Stimulated activated CD4-positive, alpha-beta T cell treated with anti-CD3 and anti-CD28 coated beads, Interleukin-4, amount 100 ng/mL, for 4 hours (primary cell): Measurements from ENCODE around the gene SYNJ1.
"Not testable (repeated sequence)": the region's sequence is repeated elsewhere in the genome, so short reads cannot be mapped to it uniquely, and the experiment has no call there.

Experiments
- DNase-seq, 2 experiments: peaks; one replicate each; pipeline ENCODE4 v3.0.0-alpha.2; 2020

SYNJ1 gene

GRCh38 chr21:32727687-32728455 is at the start of gene SYNJ1:
Gene SYNJ1, minus strand, starts transcription at chr21:32728013. Its CDS starts 1,118 bp downstream, at chr21:32726895.
- peak; percentile 92 for DNase-seq

- no peak for DNase-seq
Observed at GRCh38 chr21:32777269-32777668, 49.5 kb upstream of the SYNJ1 start.

- DNase-seq, result no peak
Observed at GRCh38 chr21:32776743-32777142, 48.9 kb upstream of the SYNJ1 start.

GRCh38 chr21:32773048-32773344 is 45.2 kb upstream of the SYNJ1 start:
- DNase-seq, result not testable (repeated sequence)

- peak; percentile 56 to 76 for DNase-seq
Observed at GRCh38 chr21:32772281-32773047, 44.7 kb upstream of the SYNJ1 start.

DNA sequence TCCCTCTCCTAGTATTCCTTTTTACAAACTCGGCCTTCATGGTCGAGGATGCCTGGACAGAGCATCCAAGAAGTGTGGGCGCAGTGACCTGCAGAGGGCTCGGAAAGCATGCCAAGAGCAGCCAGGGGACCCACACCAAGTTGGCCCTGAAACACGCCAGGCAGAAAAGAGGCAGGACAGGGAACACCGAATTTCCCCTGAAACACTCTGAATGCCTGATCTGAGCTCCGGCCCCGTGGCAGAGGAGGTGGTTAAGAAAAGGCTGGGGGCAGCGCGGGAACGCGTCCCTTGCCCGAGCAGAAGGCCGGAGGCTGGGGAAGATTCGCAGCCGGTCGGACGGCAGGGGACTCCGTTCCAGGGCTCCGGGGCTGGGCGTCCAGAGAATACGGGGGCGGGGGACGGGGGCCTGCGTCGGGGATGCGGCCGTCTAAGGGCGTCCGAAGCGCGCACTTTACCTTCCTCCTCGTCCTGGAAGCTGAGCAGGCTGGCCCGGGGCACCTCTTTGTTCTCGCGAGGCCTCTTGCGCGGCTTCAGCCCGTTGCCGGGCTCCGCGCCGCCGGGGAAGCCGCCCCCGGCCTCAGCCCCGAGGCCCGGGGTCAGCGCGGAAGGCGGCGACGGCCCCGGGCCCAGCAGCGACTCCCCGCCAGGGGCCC is 43.2 kb upstream of the SYNJ1 start:
- DNase-seq, result peak in 1 of 2 experiments; percentile 35

- no peak for DNase-seq
Observed at GRCh38 chr21:32768530-32768929, 40.7 kb upstream of the SYNJ1 start.

DNA sequence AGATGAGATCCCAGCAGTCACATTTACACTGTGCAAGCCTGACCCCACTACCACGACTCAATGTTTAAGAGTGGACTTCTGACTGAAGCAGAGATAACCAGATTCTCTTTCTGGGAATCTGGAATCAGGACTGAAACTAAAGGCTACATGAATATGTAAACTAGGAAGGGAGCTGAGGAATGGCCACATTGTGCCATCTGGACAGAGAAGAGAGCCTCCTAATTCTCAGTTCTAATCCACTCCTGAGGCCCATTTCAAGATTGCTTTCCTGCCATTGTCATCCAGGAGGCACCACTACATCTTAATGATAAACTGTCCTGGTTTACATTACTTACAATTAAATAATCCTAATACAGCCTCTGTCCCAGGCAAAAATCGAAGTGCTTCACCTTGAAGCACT is 37.2 kb upstream of the SYNJ1 start:
- no peak for DNase-seq

DNA sequence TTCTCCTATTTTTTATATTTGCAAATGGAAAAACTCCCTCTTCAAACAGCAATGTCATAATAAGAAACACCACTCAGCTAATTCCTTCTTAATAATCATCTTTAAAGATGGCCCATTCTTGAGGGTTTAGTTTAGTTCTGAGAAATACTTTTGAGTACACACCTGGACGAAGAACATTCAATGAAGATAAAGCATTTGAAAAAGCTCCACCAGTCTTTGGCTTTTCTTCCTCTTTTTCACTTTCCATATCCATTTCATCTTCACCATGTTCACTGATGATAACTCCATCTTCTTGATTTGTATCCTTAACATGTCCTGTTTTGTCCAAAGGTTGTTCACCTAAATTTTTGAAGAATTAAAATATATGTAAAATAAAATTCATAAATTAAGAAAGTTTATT is 36.4 kb upstream of the SYNJ1 start:
- no peak for DNase-seq

DNA sequence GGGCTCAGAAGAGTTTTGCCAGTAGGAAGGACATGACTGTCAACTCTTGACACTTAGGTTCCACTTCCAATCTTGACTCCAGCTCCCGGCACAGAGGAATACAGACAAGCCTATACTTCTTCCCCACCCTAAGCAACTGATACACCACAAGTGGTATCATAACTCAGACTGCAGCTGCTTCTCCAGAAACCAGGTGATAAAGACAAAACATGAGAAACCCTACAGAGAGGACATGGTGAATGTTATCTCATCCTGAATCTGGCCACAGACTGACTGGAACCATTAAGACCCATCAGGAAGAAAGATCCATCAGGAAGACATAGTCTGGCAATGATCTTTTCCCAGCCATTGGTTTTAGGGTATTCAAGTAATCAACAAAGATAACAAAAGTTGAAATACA is 30.0 kb upstream of the SYNJ1 start:
- no peak for DNase-seq

DNA sequence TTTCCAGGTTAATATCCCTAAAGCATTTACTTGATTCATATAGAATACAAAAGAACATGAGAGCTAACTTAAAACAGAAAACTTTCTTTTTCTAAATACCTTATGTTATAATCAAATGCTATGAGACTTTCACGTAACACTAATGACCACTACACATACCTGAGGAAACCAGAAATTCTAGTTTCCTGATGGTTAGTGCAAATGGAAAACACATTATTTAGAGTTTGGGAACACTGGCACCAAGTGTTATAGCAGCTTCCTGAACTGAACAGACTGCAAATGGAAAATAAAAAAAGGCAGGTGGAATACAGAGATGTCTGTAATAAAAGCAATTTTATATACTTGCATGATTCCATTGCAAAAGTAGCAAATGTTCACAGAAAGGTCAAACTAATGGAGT is 28.3 kb upstream of the SYNJ1 start:
- no peak for DNase-seq

- DNase-seq, result no peak
Observed at GRCh38 chr21:32753818-32754585, 26.2 kb upstream of the SYNJ1 start.

GRCh38 chr21:32750405-32750804 is 22.6 kb upstream of the SYNJ1 start:
- DNase-seq, result no peak

DNA sequence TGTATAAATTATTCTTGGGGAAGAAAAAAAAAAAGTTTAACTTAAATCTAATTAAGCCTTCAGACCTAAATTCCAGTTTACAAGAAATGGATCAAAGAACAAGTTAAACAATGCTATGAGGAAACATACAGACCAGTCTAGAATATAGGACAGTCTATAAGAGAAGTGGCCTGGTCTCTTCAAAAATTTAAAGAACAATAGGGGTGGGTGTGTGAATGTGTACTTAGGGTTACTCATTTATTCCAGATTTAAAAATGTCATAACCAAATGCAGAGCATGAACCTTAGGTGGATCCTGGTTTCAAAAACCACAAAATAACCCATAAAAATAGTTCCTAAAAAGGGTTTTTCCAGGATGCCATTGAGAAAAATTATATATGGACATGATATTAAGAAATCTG is 21.8 kb upstream of the SYNJ1 start:
- DNase-seq, result no peak

DNA sequence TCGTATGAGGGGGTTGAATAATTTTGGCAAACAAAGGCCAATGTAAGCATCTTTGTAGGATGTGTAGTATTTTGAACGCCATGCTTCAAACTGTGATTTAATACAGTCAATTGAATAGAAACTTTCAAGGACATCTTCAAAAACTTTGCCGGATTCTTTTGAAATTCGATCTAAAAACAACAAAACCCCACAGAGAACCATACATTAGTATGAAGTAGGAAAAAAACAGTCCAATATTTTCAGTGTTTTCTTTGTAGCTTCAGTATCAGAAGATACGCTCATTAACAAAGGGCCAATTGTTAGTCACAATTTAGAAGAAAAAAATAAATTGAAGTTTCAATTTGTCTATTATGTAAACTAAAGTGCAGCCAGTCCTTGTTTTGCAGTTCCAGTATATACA is 20.7 kb upstream of the SYNJ1 start:
- DNase-seq, result no peak

GRCh38 chr21:32747396-32747795 is 19.6 kb upstream of the SYNJ1 start:
- DNase-seq, result no peak

GRCh38 chr21:32746711-32747110 is 18.9 kb upstream of the SYNJ1 start:
- DNase-seq, result not testable (repeated sequence)

DNA sequence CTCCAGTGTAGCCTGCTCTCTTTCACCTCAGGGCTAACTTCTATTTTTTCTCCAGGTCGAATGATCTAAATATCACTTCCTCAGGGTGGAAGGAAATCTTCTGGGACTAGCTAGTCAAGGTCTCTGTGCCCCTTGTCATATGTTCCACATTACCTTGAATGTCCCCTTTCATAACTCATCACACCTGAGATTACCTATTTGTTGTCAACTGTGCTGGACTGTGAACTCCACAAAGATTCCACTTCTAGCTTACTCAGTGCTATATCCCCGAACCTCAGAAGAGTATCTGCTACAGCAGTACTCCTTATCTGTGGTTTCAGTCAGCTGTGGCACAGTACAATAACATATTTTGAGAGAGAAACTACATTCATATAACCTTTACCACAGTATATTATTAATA is 14.6 kb upstream of the SYNJ1 start:
- DNase-seq, result no peak

GRCh38 chr21:32741336-32741735 is 13.5 kb upstream of the SYNJ1 start:
- DNase-seq, result no peak

DNA sequence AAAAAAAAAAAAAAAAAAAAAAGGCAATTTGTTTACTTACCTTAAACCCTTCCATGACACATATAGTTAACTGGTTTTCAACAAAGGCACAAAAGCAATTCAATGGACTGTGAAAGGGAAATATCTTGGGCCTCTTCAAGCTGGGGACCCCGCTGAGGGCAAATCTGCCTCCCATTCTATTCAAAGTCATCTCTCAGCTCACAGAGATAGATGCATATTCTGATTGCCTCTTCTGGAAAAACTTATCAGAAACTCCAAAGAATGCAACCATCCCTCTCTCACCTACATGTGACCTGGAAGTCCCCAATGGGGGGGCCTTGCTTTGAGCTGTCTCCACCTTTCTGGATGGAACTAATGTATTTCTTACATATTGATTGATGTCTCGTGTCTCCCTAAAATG is 12.1 kb upstream of the SYNJ1 start:
- DNase-seq, result no peak

GRCh38 chr21:32736083-32736482 is 8.3 kb upstream of the SYNJ1 start:
- DNase-seq, result not testable (repeated sequence)

DNA sequence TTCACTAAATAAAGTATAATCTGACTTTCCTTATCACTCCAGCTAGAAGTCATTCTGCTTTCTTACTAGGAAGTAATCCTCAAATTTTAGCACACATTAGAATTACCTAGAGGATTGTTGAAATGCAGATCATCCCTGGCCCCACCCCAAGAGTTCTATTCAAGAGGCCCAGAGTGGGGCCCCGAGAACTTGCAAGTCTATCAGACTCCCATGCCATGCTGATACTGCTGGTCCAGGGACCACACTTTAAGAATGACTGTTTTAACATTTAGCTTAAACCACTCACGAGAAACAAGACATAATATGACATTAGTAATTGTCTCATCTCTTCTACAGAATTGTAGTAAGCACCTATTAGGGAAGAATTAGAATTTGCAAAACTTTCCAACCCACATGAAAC is 7.7 kb upstream of the SYNJ1 start:
- DNase-seq, result no peak

DNA sequence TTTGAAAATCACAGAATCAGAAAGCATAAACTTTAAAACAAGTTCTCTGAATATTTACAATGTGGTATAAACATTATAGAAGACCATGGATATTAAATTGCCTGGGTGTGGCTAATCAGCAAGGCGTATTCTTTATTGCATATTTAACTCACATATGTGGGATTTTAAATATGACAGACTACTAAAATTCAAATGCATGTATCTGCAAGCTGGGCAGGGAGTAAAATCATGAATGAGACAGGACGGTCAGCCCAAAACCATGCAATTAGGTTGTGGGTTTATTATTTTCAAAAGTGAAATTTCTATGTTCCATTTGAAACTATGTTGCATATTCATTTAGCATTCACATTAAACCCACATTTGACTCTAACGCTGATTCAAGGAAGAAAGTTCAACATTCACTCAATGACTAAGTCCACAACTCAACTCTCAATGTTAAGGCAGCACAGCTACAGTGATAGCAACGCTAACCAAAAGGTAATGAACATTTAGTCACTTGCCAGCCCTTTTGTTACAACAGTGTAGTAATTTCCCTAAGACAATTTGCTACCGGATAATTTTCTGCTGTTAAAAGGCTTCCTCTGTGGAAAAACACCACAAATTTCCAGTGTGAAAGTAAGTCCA is 6.3 kb upstream of the SYNJ1 start:
- no peak for DNase-seq
